ENCODE data around the gene NFIB. TPM values are rescaled to one million over a fixed set of nuclear protein-coding genes. Genes with fewer than 3 reads are reported as not detected.

Gene NFIB
- total RNA-seq, 1 experiment from 2014 or later = 12.5 TPM

GRCh38 chr9:14347406-14348122 is 33.6 kb upstream of the NFIB start:
- Mint-ChIP-seq H3K27ac (no peak overlapping the region), H3K9me3 (no peaks in the 10 kb centered on the region), H3K27me3 (ENCODE audit: low read depth) (peaks cover 52% of the 10 kb centered on the region), H3K4me1 (peaks cover 47% of the 10 kb centered on the region), H3K4me3 (no peak overlapping the region), H3K36me3 (no peaks in the 10 kb centered on the region)
- CTCF ChIA-PET = interaction anchor here (0.5 to 1.3 kb wide), 4 partner anchors 26 to 86 kb away, joined by 3 to 4 read pairs (median 4); no protein-coding TSS in a partner anchor
- DNase-seq (ENCODE audit: low spot score) (peak; percentile 57), ATAC-seq (peak; percentile 42)
- POLR2A ChIA-PET = interaction anchor here (0.7 to 2.0 kb wide), 6 partner anchors 9 to 492 kb away, joined by 3 to 9 read pairs (median 3); no protein-coding TSS in a partner anchor
- TF ChIP-seq E2F5 (CRISPR knock-in tag; IDR thresholded peaks at IDR 0.05) (0 out of 2 replicates have a peak, but pooled peaks have one; percentile 60), SMAD3 (CRISPR knock-in tag; IDR thresholded peaks at IDR 0.05; ENCODE audit: borderline replicate concordance) (0 out of 2 replicates have a peak, but pooled peaks have one; percentile 8), FOXK1 (CRISPR knock-in tag; IDR thresholded peaks at IDR 0.05) (no peak), HMGXB4 (CRISPR knock-in tag; IDR thresholded peaks at IDR 0.05) (0 out of 2 replicates have a peak, but pooled peaks have one; percentile 36), KAT7 (CRISPR knock-in tag; IDR thresholded peaks at IDR 0.05; ENCODE audit: borderline replicate concordance) (0 out of 2 replicates have a peak, but pooled peaks have one; percentile 12), AFF4 (CRISPR knock-in tag; IDR thresholded peaks at IDR 0.05; ENCODE audit: borderline replicate concordance) (no peak), USF1 (CRISPR knock-in tag; IDR thresholded peaks at IDR 0.05) (peak; percentile 53; the same call in 1 of the 2 replicates), ZNF416 (CRISPR knock-in tag; IDR thresholded peaks at IDR 0.05) (no peak), TCF7 (CRISPR knock-in tag; IDR thresholded peaks at IDR 0.05; ENCODE audit: low read depth) (no peak), GABPB1 (CRISPR knock-in tag; IDR thresholded peaks at IDR 0.05) (no peak), TEAD4 (CRISPR knock-in tag; IDR thresholded peaks at IDR 0.05) (peak; percentile 29; the same call in 1 of the 2 replicates), MYBL2 (CRISPR knock-in tag; IDR thresholded peaks at IDR 0.05) (peak; percentile 36; the same call in 1 of the 2 replicates), IRF2 (CRISPR knock-in tag; IDR thresholded peaks at IDR 0.05; ENCODE audit: borderline replicate concordance, low read depth) (no peak), ZNF423 (CRISPR knock-in tag; IDR thresholded peaks at IDR 0.05) (peak; percentile 56), ZNF232 (CRISPR knock-in tag; IDR thresholded peaks at IDR 0.05) (no peak), ZNF317 (CRISPR knock-in tag; IDR thresholded peaks at IDR 0.05; ENCODE audit: borderline replicate concordance, low read depth) (0 out of 2 replicates have a peak, but pooled peaks have one; percentile 21), NR3C1 (CRISPR knock-in tag; conservative IDR thresholded peaks at IDR 0.05; ENCODE audit: low read depth) (no peak), ETV6 (CRISPR knock-in tag; IDR thresholded peaks at IDR 0.05) (0 out of 2 replicates have a peak, but pooled peaks have one; percentile 46)
- TF ChIP-seq, protein P1, sequence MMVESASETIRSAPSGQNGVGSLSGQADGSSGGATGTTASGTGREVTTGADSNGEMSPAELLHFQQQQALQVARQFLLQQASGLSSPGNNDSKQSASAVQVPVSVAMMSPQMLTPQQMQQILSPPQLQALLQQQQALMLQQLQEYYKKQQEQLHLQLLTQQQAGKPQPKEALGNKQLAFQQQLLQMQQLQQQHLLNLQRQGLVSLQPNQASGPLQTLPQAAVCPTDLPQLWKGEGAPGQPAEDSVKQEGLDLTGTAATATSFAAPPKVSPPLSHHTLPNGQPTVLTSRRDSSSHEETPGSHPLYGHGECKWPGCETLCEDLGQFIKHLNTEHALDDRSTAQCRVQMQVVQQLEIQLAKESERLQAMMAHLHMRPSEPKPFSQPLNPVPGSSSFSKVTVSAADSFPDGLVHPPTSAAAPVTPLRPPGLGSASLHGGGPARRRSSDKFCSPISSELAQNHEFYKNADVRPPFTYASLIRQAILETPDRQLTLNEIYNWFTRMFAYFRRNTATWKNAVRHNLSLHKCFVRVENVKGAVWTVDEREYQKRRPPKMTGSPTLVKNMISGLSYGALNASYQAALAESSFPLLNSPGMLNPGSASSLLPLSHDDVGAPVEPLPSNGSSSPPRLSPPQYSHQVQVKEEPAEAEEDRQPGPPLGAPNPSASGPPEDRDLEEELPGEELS (CRISPR knock-in tag; IDR thresholded peaks at IDR 0.05) = peak; percentile 73; the same call in 1 of the 2 replicates
- TF ChIP-seq, protein P2, sequence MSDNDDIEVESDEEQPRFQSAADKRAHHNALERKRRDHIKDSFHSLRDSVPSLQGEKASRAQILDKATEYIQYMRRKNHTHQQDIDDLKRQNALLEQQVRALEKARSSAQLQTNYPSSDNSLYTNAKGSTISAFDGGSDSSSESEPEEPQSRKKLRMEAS (CRISPR knock-in tag; IDR thresholded peaks at IDR 0.05) = peak; percentile 85
- TF ChIP-seq, protein P3, sequence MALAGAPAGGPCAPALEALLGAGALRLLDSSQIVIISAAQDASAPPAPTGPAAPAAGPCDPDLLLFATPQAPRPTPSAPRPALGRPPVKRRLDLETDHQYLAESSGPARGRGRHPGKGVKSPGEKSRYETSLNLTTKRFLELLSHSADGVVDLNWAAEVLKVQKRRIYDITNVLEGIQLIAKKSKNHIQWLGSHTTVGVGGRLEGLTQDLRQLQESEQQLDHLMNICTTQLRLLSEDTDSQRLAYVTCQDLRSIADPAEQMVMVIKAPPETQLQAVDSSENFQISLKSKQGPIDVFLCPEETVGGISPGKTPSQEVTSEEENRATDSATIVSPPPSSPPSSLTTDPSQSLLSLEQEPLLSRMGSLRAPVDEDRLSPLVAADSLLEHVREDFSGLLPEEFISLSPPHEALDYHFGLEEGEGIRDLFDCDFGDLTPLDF (CRISPR knock-in tag; IDR thresholded peaks at IDR 0.05) = 0 out of 2 replicates have a peak, but pooled peaks have one; percentile 16
- TF ChIP-seq, protein P4, sequence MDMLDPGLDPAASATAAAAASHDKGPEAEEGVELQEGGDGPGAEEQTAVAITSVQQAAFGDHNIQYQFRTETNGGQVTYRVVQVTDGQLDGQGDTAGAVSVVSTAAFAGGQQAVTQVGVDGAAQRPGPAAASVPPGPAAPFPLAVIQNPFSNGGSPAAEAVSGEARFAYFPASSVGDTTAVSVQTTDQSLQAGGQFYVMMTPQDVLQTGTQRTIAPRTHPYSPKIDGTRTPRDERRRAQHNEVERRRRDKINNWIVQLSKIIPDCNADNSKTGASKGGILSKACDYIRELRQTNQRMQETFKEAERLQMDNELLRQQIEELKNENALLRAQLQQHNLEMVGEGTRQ (CRISPR knock-in tag; IDR thresholded peaks at IDR 0.05) = peak; percentile 30; the same call in 1 of the 2 replicates
- TF ChIP-seq, protein P5, sequence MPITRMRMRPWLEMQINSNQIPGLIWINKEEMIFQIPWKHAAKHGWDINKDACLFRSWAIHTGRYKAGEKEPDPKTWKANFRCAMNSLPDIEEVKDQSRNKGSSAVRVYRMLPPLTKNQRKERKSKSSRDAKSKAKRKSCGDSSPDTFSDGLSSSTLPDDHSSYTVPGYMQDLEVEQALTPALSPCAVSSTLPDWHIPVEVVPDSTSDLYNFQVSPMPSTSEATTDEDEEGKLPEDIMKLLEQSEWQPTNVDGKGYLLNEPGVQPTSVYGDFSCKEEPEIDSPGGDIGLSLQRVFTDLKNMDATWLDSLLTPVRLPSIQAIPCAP (CRISPR knock-in tag; IDR thresholded peaks at IDR 0.05) = 0 out of 2 replicates have a peak, but pooled peaks have one; percentile 19
